SH-SY5Y (cell line): ENCODE results near the gene GPR37L1.

Source experiments
- GATA2 ChIP-seq: IDR thresholded peaks from 2 replicates; pipeline ENCODE4 v1.6.1; 2011; ENCODE audit warnings: mild to moderate bottlenecking, low read depth, low read length
- GATA3 ChIP-seq: IDR thresholded peaks from 2 replicates; pipeline ENCODE4 v1.6.1; 2011; ENCODE audit warnings: low read depth, mild to moderate bottlenecking, low read length, moderate library complexity

GRCh38 chr1:202157945-202158344, 35.2 kb downstream of the GPR37L1 start:
- TF ChIP-seq GATA2 (no peak), GATA3 (no peak)
